Colonic mucosa (tissue), 4 donors: Measurements from ENCODE around the gene ADAMTS1. TPM values are rescaled to one million over a fixed set of nuclear protein-coding genes. Genes with fewer than 3 reads are reported as not detected.

Experiments used
- DNase-seq: peaks from one replicate; pipeline ENCODE4 v3.0.0-alpha.2; 2020
- H3K27ac ChIP-seq: fragments of 200-600 bp; one replicate; pipeline ENCODE4 v1.8.0; 2021
- H3K27me3 ChIP-seq: fragments of 200-600 bp; one replicate; pipeline ENCODE4 v1.8.0; 2021
- H3K36me3 ChIP-seq: fragments of 200-600 bp; one replicate; pipeline ENCODE4 v1.8.0; 2021
- H3K4me1 ChIP-seq: fragments of 200-600 bp; one replicate; pipeline ENCODE4 v1.8.0; 2021; ENCODE audit warnings: mild to moderate bottlenecking
- H3K4me3 ChIP-seq: fragments of 200-600 bp; one replicate; pipeline ENCODE4 v1.8.0; 2021
- H3K9ac ChIP-seq, 2 donors: one replicate each; pipeline ENCODE4 v1.7.0; 2013; ENCODE audit warnings: control low read depth in 2 of 2, low read depth in 2 of 2, low read length in 2 of 2
- H3K9me3 ChIP-seq: fragments of 200-600 bp; one replicate; pipeline ENCODE4 v1.8.0; 2021
- CTCF ChIP-seq: fragments of 200-600 bp; IDR thresholded peaks from one replicate; pipeline ENCODE4 v1.8.0; 2022; ENCODE audit warnings: antibody characterized with exemption, mild to moderate bottlenecking
- intact Hi-C: fragments of 100-400 bp; cut with DNase I; formaldehyde crosslinking; loops from one replicate; pipeline ENCODE4 v1.14.1; 2022
- total RNA-seq, 2 donors: library from RNA; stranded (reverse); fragmentation: NEBNext Ultra II Directional in 1 of 2; extraction: Animal tissue kit (Norgen Biotek cat#: 25700) in 1 of 2; gene quantifications; one replicate each; pipeline ENCODE4 v1.2.1, GENCODE V29; 2021
- donor health status: healthy.
- donor health status: DM: no; HTN: no; CAD: no.
- donor health status: DM: no; HTN: no; CAD: no.

Gene ADAMTS1
- total RNA-seq: 10 to 100 TPM; 12.5 to 26.8 TPM

- no peaks in the 10 kb centered on the region for H3K9me3 ChIP-seq
- H3K4me1 ChIP-seq: peaks cover 15% of the 10 kb centered on the region
- no peak for TF ChIP-seq CTCF
- intact Hi-C loops: loop anchor here (5.0 to 10.0 kb wide), 3 partner anchors 73 to 1902 kb away; no protein-coding TSS in a partner anchor
- peak within 1 kb of the TSS; percentile 82 for H3K27ac ChIP-seq
- H3K36me3 ChIP-seq: no peaks in the 10 kb centered on the region
- peaks cover 37% of the 10 kb centered on the region for H3K27me3 ChIP-seq
- H3K4me3 ChIP-seq: peak within 1 kb of the TSS; percentile 52
- H3K9ac ChIP-seq: peak within 1 kb of the TSS; percentile 71 to 78
- DNase-seq: peak; percentile 78
Observed at GRCh38 chr21:26845066-26845758, at the start of gene ADAMTS1. ADAMTS1 (minus strand) TSS chr21:26845409; CDS start chr21:26844954, 455 bp downstream.

GRCh38 chr21:26892151-26892550 lies 46.9 kb upstream of the ADAMTS1 start:
- DNase-seq: no peak
- Histone ChIP-seq H3K9me3 (no peaks in the 10 kb centered on the region), H3K4me1 (no peaks in the 10 kb centered on the region), H3K27ac (no peak overlapping the region), H3K27me3 (no peaks in the 10 kb centered on the region), H3K36me3 (no peaks in the 10 kb centered on the region), H3K9ac (no peak overlapping the region), H3K4me3 (no peak overlapping the region)
- no peak for TF ChIP-seq CTCF
- intact Hi-C loops: no loop called here

GRCh38 chr21:26888931-26889330 lies 43.7 kb upstream of the ADAMTS1 start:
- no peaks in the 10 kb centered on the region for H3K9me3 ChIP-seq
- no peak overlapping the region for H3K27ac ChIP-seq
- H3K4me3 ChIP-seq: no peak overlapping the region
- H3K36me3 ChIP-seq: no peaks in the 10 kb centered on the region
- no peak for DNase-seq
- H3K9ac ChIP-seq: no peak overlapping the region
- no peaks in the 10 kb centered on the region for H3K27me3 ChIP-seq
- TF ChIP-seq CTCF: no peak
- H3K4me1 ChIP-seq: no peaks in the 10 kb centered on the region
- intact Hi-C loops: no loop called here

- Histone ChIP-seq H3K9me3 (no peaks in the 10 kb centered on the region), H3K9ac (no peak overlapping the region), H3K27me3 (no peaks in the 10 kb centered on the region), H3K27ac (no peak overlapping the region), H3K36me3 (no peaks in the 10 kb centered on the region), H3K4me1 (no peaks in the 10 kb centered on the region), H3K4me3 (no peak overlapping the region)
- no peak for TF ChIP-seq CTCF
- intact Hi-C loops: no loop called here
- DNase-seq: no peak
Observed at GRCh38 chr21:26888256-26888655, 43.0 kb upstream of the ADAMTS1 start.

- intact Hi-C loops: no loop called here
- H3K27ac ChIP-seq: no peak overlapping the region
Observed at GRCh38 chr21:26887251-26887650, 42.0 kb upstream of the ADAMTS1 start.

More at GRCh38 chr21:26887251-26887650, 42.0 kb upstream of the ADAMTS1 start:
- no peak overlapping the region for H3K9ac ChIP-seq
- H3K27me3 ChIP-seq: no peaks in the 10 kb centered on the region
- H3K36me3 ChIP-seq: no peaks in the 10 kb centered on the region
- no peak for TF ChIP-seq CTCF
- H3K9me3 ChIP-seq: no peaks in the 10 kb centered on the region
- no peak for DNase-seq
- no peak overlapping the region for H3K4me3 ChIP-seq
- H3K4me1 ChIP-seq: no peaks in the 10 kb centered on the region
